ENCODE measurements around the gene METTL21C.

DNA sequence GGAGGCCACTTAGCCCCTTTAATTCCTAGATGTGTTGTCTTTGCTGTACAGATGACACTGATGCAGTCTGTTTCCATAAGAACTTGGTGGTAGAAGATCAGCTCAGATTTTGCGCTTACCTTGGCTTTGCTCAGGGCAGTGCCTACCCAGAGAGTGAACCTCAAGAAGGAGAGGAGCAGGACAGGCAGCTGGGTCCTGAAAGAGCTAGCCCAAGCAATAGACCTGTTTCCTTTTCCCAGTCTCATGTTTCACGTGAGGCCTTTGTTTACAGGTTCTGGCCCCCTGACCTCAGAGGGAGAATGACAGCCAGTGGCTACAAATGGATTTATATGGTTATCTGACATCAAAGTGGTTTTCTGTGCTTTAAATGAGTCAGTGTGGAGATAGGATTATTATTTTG, 40.1 kb downstream of the METTL21C start:
- TF ChIP-seq, protein P1, sequence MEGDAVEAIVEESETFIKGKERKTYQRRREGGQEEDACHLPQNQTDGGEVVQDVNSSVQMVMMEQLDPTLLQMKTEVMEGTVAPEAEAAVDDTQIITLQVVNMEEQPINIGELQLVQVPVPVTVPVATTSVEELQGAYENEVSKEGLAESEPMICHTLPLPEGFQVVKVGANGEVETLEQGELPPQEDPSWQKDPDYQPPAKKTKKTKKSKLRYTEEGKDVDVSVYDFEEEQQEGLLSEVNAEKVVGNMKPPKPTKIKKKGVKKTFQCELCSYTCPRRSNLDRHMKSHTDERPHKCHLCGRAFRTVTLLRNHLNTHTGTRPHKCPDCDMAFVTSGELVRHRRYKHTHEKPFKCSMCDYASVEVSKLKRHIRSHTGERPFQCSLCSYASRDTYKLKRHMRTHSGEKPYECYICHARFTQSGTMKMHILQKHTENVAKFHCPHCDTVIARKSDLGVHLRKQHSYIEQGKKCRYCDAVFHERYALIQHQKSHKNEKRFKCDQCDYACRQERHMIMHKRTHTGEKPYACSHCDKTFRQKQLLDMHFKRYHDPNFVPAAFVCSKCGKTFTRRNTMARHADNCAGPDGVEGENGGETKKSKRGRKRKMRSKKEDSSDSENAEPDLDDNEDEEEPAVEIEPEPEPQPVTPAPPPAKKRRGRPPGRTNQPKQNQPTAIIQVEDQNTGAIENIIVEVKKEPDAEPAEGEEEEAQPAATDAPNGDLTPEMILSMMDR (IDR thresholded peaks at IDR 0.05) = no peak
- no peak for TF ChIP-seq POLR2A (IDR thresholded peaks at IDR 0.05)
